Activated naive CD4-positive, alpha-beta T cell treated with anti-CD3 and anti-CD28 coated beads, Interleukin-2, amount 50 U/mL, for 16 hours (primary cell): ENCODE data around the gene KNCN.

Experiments
- DNase-seq: peaks from one replicate; pipeline ENCODE4 v3.0.0-alpha.2; 2020

Gene KNCN

DNA sequence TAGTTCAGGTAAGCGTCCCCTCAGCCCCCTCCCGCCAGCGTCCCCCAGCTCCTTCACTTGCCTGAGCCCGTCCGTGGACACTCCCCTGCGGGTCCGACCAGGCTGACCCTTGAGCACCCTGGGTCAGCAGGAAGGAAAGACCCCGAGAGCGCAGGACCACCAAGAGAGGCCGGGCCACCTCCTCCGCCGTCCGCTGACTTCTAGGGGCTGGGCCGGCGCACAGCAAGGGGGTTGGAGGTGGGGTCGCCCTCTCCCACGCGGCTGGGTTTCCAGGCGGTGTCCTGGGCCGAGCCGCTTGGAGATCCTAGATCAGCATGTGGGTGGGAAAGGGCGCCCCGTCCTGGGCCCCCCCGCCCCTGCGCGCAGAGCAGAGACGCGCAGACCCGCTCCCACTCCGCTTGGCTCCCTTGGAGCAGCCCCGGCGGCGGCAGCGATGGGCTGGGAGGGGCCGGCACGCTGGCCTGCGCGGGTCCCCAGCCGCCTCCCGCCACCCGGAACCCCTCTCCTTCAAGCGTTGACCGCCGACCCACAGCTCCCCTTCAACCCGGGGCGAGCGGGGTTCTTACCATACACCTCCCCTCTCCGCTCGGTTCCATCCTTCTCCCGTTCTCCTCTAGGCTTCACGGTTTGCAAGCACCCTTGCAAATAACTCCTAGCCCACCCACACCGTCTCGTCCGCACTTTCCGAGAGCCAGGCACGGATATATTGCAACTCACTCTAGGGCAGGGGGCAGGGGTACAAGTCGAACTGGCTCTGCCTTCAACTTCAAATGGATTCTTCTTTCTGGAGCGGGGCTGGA lies 7.5 kb downstream of the KNCN start:
- no peak for DNase-seq

GRCh38 chr1:46543382-46543760 lies 8.1 kb downstream of the KNCN start:
- DNase-seq: no peak

DNA sequence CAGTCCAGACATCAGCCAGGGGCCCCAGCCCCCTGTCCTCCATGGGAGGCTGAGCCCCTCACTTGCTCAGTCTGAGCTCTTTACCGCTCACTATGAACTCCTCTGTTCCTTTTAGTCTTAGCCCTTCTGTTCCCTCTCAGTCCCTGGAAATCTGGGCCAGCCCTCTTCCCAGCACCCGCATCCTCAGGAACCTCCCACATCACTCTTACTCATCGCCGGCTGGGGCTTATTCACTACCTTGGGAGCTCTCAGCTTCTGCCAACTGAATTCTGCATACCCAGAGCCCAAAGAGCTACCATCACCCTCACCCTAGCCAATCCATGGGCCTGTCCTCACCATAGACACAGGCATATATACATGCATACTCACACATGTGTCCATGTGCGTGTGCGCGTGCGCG lies 11.5 kb downstream of the KNCN start:
- DNase-seq: no peak

- DNase-seq: no peak
Measured at GRCh38 chr1:46538147-46538546, 13.3 kb downstream of the KNCN start.

- no peak for DNase-seq
Measured at GRCh38 chr1:46537651-46538050, 13.8 kb downstream of the KNCN start.

DNA sequence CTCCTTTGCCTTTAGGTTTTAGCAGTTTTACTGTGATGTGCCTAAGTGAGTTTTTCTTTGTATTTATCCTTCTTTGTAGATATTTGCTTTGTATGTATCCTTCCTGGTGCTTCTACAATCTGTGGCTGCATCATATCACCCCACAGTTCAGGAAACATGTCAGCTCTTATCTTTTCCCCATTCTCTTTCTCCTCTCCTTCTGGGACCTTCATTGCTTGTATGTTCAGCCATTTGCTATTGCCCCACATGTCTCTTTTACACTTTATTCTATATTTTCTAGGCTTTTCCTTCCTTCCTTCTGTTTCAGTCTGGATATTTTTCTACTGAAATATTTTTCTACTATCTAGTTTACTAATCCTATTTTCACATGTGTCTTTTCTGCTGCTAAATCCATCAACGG lies 14.9 kb downstream of the KNCN start:
- DNase-seq: no peak

- no peak for DNase-seq
Measured at GRCh38 chr1:46535063-46535462, 16.4 kb downstream of the KNCN start.

DNA sequence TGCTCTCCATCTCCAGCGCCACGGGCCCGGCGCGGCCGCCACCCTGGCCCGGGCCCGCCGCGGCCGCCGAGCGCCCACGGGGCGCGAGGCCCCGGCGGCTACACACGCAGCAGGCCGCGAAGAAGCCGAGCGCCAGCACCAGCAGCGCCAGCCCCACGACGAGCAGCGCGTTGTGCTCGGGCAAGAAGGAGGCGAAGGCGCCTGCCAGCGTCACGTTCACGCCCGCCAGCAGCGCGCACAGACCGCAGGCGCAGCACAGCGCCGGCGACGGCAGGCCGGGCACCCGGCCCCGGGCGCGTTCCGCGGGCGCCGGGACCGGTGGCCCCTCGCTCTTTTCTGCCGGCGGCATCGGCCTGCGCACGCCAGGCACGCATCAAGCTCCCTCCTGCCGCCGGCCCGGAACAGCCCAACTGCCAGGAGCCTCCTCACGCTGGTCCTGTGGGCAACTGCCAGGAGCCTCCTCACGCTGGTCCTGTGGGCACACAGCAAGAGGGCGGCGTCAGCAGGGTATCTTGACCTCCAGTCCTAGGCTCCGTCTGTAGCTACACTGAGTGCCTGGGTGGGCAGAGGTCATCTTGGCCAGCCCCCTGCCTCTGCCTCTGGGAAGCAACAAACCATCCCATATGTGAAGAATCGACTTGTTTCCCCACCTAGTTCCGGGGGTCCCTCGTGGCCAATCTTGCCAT lies 18.1 kb downstream of the KNCN start:
- peak; percentile 60 for DNase-seq

- peak; percentile 74 for DNase-seq
Measured at GRCh38 chr1:46532498-46533178, 18.8 kb downstream of the KNCN start.

DNA sequence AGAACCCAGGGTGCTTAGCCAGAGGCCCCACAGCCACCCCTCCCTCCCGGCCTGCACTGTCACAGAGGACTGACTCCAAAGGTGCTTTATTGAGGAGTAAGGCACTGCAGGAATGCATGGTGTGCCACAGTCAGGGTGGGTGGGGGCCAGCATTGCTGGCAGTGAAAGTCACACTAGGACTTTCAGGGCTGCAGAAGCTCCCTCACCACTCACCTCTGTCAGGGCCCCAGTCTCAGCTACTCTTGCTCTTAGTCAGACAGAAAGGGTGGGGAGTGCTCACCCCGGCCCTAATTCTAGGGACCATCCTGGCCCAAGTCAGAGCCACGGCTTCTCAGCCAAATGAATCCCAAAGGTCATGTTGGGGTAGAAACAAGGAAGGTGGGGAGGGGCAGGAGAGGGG lies 19.4 kb downstream of the KNCN start:
- no peak for DNase-seq

DNA sequence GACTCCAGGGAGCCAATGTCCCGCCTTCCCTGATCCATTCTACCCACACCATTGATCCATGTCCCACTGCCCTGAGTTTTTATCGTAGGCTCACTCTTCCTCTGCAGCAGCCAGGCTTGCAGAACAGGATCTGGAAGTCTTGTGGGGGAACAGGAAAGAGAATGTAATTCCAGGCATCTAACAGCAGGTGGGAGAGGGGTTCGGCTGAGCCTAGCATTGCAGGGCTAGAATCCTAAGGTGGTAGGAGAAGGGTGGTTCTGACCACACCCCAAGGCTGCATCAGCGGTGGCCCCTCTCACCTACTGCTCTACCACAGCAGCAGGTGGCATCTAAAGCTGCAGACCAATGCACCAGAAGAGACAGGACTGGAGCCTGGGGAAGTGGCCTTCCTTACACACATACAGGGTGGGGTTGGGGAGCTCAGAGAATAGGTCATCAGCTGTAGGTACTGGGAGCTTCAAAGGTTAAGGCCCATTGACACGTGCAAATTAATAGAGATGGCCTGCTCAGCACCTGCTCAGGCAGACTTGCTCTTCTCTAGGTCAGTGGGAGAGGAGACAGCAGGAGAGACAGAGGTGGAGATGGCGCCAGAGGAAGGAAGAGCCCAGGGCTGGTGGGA lies 20.5 kb downstream of the KNCN start:
- DNase-seq: no peak

GRCh38 chr1:46530311-46530710 lies 21.1 kb downstream of the KNCN start:
- no peak for DNase-seq

DNA sequence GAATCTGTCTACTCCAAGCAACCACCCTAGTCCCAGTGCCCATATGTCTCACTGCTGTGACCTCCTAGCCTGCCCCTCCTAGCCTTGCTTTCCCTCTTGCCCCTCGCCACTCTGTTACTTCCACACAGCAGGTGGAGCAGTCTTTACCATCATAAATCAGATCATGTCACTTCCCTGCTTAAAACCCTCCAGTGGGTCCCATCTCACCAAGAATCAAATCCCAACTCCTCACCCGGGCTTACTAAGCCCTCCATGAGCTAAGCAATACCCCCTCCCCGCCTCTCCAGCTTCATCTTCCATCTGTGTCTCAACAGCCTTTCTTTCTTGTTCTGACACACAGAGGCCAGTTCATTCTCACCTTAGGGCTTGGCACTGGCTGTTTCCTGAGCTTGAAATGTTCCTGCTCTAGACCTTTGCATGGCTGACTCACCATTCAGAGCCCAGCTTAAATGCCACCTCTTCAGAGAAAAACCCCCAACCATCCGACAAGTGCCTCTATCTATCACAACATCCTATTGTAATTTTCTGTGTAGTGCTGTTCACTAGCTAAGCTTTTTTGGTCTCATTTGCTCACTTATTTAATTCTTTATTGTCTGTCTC lies 22.3 kb downstream of the KNCN start:
- DNase-seq: no peak

DNA sequence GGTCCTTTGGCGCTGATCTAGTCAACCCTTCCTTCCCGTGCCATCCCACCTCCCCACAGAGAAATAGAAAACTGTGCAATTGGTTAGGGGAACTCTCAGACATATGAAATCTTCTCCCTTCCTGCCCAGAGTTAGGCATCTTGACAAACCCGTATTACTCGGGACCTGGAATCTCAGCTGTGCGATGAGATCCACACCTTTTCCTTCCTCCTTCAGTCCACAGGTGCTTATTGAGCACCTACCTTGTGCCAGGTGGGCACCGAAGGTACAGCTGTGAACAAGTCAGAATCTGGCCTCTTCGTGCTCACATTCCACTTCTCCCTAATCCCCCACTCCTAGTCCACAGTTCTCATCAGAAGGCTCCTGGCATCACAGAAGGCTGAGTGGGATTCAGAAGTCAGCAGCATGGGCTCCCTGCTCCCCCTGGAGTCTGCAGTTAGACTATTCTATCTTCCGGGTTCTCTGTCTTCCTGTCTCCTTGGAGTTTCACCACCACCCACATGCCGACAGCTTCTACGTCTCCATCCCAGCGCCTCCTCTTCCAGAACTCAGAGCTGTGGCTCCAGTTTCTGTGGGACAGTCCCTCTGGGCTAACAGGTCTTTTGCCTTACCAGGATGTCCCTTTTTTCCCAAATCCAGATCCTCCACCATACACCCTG lies 23.0 kb downstream of the KNCN start:
- DNase-seq: no peak

DNA sequence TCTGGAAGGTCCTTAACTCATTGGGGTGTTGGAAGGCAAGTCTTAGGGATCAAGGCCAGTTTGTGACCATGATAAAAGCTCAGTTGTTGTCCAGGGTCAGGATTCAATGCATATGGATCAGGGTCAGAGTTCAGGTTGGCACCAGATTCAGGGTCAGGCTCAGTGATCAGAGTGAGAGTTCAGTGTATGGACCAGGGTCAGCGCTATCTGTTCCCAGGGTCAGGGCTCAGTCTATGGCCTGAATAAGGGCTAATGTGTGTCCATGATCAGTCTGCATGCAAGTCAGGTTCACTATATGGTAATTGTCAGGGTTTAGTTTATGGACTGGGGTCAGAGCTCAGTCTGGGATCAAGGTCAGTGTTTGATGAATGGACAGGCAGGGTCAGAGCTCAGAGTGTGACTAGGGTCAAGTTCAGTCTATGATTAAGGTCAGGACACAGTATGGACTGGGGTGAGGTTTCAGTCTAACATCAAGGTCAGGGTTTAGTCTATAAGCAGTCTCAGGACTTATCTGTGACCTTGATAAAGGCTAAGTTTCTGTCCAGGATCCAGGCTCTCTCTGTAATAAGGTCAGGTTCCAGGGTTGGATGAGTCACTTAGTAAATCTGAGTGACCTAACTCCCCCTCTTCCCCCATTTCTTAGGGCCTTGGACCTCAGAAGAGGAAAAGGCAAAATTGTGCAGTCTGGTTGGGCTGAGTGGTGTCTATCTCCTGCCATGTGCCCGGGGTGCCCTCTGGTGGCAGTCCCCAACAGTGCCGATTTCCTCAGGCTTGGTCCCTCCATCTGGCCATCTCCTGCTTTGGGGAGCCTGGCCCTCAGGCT lies 23.8 kb downstream of the KNCN start:
- peak; percentile 73 for DNase-seq

DNA sequence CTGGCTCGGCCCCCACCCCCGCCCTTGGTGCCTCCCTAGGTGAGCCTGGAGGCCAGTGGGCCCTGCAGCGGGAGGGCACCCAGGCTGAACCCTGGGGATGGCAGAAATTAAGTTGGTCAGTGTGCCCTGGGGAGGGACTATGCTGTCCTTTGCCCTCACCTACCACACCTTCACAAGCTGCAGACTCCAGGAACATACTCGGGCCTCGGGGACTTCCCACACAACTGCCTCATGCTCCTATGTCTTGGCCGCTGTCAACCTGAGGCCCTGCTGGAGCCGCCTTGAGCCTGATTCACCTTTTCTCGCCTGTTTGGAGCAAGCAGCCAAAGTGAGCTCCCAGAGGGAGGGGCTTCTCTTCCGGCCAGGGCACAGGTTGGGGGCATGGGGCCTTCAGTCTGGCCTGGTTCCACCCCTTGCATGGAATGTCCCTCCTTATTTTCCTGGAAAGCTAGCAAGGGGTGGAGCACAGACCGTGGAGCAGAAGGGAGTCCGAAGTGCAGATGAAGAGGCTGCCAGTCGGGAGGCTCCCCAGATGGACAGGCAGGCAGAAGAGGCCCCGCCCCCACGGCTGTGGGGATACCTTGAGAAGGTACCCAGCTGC lies 24.7 kb downstream of the KNCN start:
- no peak for DNase-seq

GRCh38 chr1:46526013-46526690 lies 25.3 kb downstream of the KNCN start:
- no peak for DNase-seq

DNA sequence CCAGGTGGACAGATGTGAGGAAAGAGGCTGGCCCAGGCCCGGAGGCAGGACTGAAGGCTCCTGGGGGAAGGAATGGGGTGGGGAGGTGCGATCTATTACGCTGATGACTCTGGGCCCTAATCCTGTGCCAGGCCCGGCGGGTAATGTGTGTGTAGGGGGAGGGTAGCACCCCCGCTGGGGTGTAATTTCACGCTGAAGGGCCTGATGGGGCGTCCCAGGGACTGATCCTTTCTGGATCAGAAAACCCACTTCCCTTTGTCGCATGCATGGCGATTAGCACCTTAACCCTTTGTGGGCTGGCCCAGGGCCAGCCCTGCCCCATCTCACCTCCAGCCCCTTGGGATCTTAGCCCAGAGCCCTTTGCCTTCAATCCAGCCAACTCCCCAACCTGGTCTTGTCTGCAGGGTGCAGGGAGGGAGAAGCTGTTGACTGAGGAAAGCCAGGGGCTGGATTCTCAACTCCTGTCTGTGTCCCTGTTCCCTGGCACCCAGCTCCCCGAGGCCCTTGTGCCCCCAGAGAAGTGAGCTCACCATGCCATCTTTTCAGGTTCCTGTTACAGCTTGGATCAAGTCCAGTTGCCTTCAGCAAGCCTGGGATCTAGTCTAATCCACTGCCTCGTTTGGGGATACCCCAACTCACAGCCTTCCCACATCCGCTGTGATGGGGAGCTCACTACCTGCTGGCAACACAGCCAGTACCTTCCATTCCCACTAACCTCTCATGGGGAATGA lies 26.0 kb downstream of the KNCN start:
- DNase-seq: no peak

GRCh38 chr1:46524843-46525242 lies 26.6 kb downstream of the KNCN start:
- no peak for DNase-seq
